NCI-H2196 (cell line): ENCODE data around the gene GRAMD2B.
A peak's percentile ranks its signal among the peaks of the same experiment; 100 is the strongest.
"Not testable (repeated sequence)": the region's sequence is repeated elsewhere in the genome, so short reads cannot be mapped to it uniquely, and the experiment has no call there.

Experiments used
- DNase-seq: peaks from one replicate; lab custom pipeline; 2025; ENCODE audit not compliant: unreplicated experiment; lab: John Stamatoyannopoulos, UW

Gene GRAMD2B, protein sequence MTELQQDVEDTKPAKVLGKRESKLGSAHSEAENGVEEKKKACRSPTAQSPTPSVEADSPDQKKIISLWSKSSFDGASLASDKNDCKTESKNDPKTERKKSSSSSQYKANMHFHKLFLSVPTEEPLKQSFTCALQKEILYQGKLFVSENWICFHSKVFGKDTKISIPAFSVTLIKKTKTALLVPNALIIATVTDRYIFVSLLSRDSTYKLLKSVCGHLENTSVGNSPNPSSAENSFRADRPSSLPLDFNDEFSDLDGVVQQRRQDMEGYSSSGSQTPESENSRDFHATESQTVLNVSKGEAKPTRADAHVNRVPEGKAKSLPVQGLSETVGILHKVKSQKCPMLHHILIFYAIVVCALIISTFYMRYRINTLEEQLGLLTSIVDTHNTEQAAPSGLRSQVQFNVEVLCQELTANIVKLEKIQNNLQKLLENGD

DNA sequence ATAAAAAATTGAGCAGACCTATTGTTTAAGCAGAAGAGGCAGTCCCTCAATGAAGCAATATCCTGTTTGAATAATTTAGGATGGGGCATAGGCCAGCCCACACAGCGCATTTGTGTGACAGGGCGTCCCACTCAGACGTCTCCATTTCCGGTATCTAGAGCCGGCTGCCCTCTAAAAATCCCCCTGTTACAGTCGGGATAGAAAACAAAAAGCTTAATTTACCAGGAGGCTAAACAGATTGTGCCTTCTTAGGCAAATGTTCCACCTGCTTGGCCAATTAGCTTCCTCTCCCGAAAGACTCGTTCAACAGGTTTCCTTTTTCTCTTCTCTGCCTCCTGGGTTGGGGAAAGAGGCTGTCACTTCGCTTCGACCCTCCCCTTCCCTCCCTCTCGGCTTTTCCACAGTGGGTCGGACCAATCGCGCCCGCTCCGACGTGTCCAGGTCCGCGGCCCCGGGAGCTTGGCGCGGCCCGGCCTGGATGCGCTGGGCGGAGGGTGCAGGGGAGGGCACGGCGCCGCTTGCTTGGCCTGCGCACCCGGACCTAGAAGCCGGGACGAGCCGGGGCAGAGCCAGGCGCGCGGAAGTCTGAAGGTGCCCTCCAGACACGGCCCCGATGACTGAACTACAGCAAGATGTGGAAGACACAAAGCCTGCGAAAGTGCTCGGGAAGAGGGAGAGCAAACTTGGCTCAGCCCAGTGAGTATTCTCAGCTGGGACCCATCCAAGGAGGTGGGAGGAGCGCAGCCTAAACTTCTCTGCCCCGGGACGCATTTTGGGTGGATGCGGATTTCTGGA lies at the start of gene GRAMD2B:
Gene GRAMD2B (plus strand): TSS at position 416 of the 795 bp plus-strand sequence. CDS start 198 bp downstream, at position 614.
- DNase-seq = peak; percentile 77

DNA sequence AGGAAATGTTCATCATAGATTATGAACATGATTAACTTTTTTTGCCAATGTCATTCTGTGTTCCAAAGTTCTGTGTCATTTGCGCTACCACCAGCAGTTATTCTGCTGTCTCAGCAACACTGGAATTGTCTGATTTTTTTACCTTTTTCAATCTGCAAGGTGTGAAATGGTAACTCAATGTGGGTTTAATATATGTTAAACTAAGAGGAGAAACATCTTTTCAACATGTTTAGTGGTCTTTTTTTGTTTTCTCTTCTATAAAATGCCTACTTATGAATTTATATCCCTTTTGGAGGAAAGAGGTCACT lies 49.1 kb upstream of the GRAMD2B start:
- DNase-seq = no peak

DNA sequence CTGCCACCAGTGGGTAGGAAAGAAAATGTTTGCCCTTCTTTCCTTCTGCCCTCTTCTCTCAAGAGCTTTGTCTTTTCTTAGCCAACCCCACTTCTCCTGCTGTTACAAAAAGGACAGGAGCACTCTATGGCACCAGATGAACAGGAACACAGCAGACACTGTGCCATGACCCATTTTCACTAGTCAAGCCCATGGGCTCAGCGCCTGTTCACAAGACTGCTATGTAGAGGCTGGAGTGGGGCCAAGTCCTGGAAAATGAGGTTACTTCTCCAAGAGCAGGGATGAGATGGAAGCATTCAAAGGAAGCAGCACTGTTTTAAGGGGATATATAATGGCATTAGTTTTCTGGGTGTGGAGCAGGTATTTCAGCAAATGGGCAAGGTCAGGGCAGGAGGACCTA lies 46.8 kb upstream of the GRAMD2B start:
- no peak for DNase-seq

DNA sequence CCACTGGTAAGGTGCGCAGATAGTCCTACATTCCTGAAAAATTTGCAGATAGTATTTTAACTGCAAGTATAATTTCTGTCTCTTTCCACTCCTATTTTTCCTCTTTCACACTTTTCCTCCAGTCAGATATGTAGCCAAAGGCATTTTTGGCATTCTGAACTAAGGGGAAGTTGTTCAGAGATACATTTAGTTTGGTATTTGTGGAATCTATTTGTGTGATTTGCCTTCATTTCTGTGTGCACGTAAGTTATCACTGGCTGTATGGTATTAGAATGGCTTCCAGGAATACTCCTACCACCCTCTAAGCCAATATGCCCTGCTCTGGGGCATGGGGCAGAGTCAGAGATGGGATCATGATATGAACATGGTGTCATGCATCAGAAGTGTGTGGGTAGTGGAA lies 45.8 kb upstream of the GRAMD2B start:
- DNase-seq = no peak

DNA sequence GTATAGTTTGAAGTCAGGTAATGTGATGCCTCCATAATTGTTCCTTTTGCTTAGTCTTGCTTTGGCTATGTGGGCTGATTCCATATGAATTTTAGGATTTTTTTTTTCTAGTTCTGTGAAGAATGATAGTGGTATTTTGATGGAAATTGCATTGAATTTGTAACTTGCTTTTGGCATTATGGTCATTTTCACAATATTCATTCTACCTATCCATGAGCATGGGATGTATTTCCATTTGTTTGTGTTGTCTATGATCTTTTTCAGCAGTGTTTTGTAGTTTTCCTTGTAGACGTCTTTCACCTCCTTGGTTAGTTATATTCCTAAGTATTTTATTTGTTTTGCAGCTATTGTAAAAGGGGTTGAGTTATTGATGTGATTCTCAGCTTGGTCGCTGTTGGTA lies 42.9 kb upstream of the GRAMD2B start:
- DNase-seq = not testable (repeated sequence)

DNA sequence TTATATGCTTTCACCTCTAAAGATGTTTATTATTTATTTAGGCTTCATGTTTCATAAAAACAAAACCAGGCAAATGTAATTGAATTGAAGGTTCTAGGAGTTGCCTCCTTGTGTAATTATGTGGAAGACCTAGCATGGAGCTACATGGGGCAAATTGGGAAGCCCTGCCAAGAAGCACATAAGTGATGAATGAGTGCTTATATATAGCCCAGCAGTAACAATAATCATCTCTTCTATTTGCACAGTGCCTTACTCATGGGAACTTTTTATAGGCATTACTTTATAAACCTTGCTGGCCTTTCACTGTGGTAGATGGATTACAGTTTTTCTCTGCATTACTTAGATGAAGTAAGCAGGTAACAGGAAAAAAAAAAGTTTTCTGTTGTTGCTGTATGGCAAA lies 40.0 kb upstream of the GRAMD2B start:
- no peak for DNase-seq

DNA sequence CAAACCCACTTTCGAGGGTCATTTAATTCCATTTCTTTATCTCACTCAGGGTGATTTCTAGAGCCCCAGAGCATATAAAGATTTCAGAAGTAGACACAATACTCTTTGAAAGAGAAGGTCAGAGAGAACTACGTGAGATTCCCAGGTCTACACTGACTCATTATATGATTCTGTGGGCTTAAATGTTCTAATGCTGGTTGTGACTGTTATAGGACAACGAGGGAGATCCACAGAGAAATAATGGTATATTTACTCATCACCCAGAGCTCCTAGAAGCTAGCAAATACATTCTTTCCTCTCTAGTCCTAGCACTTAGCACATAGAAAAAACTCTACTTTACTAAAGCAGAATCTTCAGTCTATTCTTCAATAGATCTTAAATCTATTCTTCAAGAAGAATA lies 39.4 kb upstream of the GRAMD2B start:
- DNase-seq = no peak

DNA sequence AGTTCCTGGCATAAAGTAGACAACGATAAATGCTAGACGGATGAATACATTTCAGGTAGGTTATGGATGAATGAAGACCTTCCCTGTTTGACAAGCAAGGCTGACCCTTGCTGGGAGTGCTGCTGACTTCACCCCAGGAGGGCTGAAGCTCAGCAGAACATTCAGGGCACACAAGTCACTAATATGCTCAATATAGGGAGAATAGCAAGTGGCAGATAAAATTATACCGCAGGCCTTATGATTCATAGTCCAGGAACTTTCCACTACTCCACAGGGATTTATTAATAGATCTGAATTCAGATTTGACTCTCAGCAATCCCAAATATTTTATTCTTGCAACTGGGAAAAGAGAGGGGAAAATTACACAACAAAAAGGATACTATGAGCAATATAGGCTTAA lies 38.2 kb upstream of the GRAMD2B start:
- DNase-seq = no peak

DNA sequence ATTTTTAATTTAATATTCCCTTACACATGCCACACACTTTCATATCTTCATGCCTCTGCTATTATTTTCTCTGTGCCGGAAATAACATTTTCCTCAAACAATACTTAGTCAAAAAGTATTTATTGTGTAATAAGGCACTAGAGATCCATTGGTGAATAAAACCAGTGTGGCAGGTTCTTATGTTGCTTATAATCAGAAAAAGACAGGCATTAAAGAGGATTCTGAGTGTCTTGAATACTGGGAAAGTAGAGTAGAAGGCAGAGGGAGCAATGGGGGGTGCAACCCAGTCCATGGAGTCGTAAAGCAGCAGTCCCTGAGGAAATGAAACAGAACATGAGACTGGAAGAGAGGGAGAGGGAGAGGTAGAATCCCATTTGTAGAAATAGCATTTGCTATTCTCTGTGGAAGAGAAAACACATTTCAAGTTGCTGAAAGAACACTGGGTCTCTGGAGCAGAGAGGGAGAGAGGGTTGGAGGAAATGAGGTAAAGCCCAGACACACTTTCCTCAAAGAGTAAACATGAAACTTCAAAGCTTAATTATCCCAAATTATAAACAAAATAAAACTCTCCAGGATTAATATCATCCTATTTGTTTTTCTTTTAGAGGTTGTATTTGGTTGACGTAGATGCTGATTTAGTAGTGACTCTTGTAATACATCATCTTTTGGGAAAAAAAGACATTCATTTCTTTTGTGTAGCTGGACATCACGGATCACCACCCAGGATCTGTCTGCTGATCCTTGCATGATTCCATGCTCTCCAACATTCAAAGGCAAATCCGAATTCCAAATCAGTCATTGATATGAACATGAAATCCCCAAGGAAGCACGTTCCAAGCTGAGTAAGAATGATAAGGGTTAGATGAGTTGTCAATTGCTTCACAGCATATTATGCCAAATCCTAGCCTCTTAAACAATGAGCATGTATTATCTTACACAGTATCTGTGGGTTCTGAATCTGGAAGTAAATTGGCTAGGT lies 37.4 kb upstream of the GRAMD2B start:
- DNase-seq = no peak

DNA sequence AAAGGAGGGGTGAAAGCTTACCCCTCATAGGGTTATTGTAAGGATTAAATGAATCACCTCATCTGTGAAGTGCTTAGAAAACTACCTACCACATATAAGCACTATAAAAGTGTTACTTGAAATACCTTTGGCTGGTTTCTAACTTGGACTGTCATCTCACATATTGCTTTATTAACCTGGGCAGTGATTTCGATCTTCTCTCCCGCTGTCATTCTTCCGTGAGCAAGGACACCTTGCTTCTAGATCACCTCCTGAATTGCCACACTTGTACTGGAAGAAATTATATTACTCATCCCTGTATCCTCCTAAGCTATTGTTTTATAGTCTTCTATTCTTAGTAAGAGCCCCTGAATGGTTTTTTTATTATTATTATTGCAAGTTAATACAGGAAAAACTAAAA lies 34.0 kb upstream of the GRAMD2B start:
- DNase-seq = no peak

DNA sequence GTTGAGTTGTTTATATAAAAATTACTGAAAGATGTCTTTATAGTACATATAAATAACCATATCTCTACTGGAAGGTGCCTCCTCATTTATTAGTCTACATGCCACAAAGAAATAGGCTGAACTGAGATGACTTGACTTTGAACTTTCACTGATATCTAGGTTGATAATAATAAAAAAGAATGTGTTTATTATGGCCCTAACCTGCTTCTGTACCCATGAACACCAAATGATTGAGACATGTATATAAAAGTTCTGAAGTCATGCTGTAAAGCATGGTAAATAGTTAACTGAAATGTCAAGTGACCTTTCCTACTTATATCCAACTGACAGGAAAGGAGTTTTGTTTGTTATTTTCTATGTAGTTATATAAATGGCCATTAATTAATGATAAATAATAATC lies 33.2 kb upstream of the GRAMD2B start:
- no peak for DNase-seq

DNA sequence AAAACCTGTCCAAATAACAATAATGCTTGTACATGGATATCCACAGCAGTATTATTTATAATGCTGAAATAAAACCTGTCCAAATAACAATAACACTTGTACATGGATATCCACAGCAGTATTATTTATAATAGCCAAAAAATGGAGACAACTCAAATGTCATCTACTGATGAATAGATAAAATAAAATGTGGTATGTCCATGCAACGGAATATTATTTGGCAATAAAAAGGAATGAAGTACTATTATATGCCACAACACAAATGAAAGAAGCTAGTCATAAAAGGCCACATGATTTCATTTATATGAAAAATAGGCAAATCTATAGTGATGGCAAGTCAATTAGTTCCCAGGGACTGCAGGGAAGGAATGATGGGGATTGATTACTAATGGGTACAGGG lies 31.8 kb upstream of the GRAMD2B start:
- DNase-seq = no peak

DNA sequence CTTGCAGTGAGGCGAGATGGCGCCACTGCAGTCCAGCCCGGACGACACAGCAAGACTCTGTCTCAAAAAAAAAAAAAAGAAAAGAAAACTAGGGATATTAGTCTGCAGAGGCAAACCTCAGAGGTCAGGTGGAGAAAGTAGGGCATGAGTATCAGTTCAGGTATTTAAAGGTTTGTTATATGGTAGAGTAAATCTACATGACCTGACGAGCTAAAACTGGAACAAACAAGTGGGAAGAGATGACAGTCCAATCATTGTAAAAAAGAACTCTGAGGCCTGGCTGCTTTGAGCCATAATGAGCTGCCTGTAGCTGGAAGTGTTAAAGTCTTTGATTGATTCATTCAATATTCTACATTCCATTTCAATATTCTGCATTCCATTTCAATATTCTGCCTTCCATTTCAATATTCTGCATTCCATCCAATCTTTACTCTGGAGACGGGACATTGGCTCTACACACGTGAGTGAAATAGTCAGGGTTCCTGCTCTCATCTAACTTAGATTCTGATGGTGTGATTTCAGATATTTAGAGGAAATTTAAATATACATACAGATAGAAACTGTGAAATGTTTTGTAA lies 28.9 kb upstream of the GRAMD2B start:
- no peak for DNase-seq

DNA sequence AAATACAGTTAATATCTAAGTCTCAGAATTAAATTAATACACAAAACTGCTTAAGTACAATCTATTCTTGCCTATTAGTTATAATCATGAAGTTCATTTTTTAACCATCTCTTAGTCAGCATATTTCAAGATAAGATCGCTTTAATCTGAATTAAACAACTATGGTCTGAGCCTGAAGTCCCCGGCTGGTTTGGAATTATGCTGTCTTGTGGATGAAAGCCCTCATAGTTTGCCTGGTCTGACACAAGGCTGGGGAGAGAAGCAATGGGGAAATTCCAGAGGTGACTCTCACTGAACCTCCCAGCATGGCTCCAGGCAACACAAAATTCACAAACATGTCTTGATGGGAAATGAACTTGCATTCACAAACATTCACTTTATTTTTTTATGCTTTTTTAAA lies 28.0 kb upstream of the GRAMD2B start:
- DNase-seq = no peak

DNA sequence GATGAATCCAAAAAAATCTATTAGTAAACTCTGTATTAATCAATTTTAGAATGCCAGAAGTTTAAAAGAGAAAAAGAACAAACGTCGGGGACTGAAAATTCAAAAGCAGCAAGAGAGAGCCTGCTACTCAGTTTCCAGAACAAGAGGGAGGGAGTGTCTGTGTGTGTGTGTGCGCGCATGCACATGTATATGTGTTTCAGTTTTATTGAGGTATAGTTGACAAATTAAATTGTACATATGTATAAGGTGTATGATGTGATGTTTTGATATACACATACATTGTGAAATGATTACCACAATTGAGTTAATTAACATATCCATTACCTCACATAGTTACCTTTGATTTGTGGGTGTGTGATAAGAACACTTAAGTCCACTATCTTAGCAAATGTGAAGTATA lies 27.6 kb upstream of the GRAMD2B start:
- DNase-seq = no peak

DNA sequence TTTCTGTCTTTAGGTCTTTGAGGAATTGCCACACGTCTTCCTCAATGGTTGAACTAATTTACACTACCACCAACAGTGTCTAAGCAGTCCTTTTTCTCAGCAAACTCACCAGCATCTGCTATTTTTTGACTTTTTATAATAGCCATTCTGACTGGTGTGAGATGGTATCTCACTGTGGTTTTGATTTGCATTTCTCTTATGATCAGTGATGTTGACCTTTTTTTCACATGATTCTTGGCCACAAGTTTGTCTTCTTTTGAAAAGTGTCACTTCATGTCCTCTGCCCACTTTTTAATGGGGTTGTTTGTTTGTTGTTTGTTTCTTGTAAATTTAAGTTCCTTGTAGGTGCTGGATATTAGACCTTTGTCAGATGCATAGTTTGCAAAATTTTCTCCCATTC lies 26.5 kb upstream of the GRAMD2B start:
- not testable (repeated sequence) for DNase-seq

DNA sequence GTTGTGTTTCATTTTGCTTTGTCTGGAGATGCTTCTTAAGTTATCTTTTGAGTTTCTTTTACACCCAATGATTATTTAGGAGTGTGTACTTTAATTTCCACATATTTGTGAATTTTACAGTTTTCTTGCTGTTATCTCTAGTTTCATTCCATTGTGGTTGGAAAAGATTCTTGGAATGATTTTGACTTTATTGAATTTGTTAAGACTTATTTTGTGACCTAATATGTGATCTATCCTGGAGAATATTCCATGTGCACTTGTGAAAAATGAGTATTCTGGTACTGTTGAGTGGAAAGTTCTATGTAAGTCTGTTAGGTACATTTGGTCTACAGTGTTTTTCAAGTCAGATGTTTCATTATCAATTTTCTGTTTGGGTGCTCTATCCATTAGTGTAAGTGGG lies 24.4 kb upstream of the GRAMD2B start:
- no peak for DNase-seq

DNA sequence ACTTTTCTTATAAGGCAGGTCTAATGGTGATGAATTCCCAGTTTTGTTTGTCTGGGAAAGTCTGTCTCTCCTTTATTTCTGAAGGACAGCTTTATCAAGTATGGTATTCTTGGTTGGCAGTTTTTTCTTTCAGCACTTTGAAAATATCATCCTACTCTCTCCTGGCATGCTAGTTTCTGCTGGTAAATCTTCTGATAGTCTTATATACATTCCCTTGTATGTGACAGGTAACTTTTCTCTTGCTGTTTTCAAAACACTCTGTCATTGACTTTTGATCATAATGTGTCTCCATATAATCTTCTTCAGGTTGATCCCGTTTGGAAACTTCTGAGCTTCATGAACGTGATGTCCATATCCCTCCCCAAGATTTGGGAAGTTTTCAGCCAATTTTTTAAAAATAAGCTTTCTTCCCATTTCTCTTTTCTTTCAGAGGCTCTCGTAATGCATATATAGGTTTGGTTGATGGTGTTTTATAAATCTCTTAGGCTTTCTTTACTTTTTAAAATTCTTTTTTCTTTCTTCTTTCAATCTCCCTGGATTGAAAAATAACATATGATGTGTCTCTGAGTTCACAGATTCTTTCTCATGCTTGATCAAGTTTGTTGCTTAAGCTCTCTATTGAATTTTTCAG lies 22.5 kb upstream of the GRAMD2B start:
- no peak for DNase-seq

DNA sequence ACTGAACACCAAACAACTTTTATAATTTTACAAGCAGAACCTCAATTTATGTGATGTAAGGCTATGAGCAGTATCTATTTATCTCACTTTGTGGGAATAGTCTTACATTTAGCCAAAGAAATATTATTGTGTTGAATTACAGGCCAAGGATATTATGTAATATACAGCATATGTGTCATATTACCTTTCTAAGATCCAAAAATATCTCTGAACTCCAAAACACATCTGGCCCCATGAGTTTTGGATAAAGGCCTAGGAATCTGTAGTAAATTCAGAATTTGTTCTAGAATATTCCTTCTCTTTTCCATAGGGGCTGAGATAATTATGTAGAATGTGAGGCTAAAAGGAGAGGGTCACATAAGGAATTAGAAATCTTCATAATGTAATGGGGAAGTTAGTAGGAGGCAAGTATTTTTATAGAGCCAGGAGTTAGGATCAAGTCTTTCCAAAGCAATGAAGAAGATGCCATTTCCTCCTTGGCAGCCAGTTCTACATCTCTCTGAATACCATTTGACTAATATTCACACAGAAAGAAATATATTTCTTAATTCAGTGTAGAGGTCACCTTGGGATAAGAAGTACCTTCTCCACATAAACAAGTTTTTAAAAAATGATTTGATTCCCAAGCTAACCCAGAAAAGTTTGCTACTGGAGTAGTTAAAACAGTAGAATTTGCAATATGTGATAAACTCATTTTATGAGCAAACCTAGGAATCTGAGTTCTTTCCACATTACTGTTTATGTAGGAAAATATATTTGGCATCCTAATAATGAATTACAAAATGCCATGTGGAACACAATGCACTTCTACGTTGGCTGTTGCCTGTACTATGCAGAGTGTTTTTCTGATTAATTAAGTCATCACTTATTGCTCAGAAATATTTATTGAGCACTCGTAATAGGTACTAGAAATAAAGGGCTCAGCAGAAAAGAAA lies 20.3 kb upstream of the GRAMD2B start:
- no peak for DNase-seq
